Body of pancreas (tissue), 4 donors: ENCODE measurements around the gene DOCK2. TPM values are rescaled to one million over a fixed set of nuclear protein-coding genes. Genes with fewer than 3 reads are reported as not detected.

Source experiments
- ATAC-seq: fragments of 150-250 bp; one replicate; pipeline ENCODE4 v1.9.1; 2016
- DNase-seq, 4 donors: peaks; one replicate each; pipeline ENCODE4 v3.0.0-alpha.2; 2019
- H3K27ac ChIP-seq, 4 donors: fragments of 200-600 bp; sonication (generic); 1 replicate in 3 of 4; 2 replicates in 1 of 4; pipeline versions ENCODE4 v1.5.1 to v1.6.1; 2016 to 2019; ENCODE audit warnings: mild to moderate bottlenecking in 1 of 4, mixed read lengths in 1 of 4, moderate library complexity in 1 of 4
- H3K27me3 ChIP-seq, 2 donors: fragments of 200-600 bp; sonication (generic); one replicate each; pipeline ENCODE4 v1.6.0; 2016; ENCODE audit warnings: mild to moderate bottlenecking in 1 of 2
- H3K36me3 ChIP-seq, 2 donors: fragments of 200-600 bp; sonication (generic); replicated peaks in 1 of 2; 2 replicates each; pipeline ENCODE4 v1.5.1; 2016; ENCODE audit warnings: low read depth in 2 of 2; ENCODE audit not compliant: insufficient read depth in 1 of 2
- H3K4me1 ChIP-seq: fragments of 200-600 bp; sonication (generic); one replicate; pipeline ENCODE4 v1.6.0; 2016
- H3K4me3 ChIP-seq, 2 donors: fragments of 200-600 bp; sonication (generic); 1 replicate in 1 of 2; 2 replicates in 1 of 2; pipeline ENCODE4 v1.5.1; 2016 to 2019
- H3K9me3 ChIP-seq, 3 donors: fragments of 200-600 bp; sonication (generic); 1 replicate in 2 of 3; 2 replicates in 1 of 3; pipeline ENCODE4 v1.5.1; 2016
- POLR2A ChIP-seq, 3 donors: fragments of 450-650 bp; IDR thresholded peaks; one replicate each; pipeline ENCODE4 v1.6.1; 2016; ENCODE audit warnings: antibody characterized with exemption in 3 of 3, mild to moderate bottlenecking in 2 of 3
- WGBS, 2 donors: methylation state at CpG; one replicate each; pipeline ENCODE4 v1.1.5; 2017; 5-methylcytosine and 5-hydroxymethylcytosine counted together
- intact Hi-C: fragments of 100-400 bp; cut with DNase I; formaldehyde crosslinking; loops from one replicate; pipeline ENCODE4 v1.15.1; 2023
- total RNA-seq, 2 donors: library from RNA; depleted of rRNA; stranded (reverse); fragments of >200 nt; gene quantifications; one replicate each; pipeline ENCODE4 v1.1.0, GENCODE V29; 2016
- TF ChIP-seq, protein P1 (sequence below), 7 experiments: fragments of 450-650 bp in 4 of 7; fragments of 200-600 bp in 3 of 7; sonication (generic) in 3 of 7; IDR thresholded peaks; one replicate each; pipeline ENCODE4 v1.5.1; 2016 to 2019; ENCODE audit warnings: antibody characterized with exemption in 7 of 7

The DOCK2 gene
- total RNA-seq, 2 donors from 2014 or later, result 3.1 to 7.6 TPM

DNA sequence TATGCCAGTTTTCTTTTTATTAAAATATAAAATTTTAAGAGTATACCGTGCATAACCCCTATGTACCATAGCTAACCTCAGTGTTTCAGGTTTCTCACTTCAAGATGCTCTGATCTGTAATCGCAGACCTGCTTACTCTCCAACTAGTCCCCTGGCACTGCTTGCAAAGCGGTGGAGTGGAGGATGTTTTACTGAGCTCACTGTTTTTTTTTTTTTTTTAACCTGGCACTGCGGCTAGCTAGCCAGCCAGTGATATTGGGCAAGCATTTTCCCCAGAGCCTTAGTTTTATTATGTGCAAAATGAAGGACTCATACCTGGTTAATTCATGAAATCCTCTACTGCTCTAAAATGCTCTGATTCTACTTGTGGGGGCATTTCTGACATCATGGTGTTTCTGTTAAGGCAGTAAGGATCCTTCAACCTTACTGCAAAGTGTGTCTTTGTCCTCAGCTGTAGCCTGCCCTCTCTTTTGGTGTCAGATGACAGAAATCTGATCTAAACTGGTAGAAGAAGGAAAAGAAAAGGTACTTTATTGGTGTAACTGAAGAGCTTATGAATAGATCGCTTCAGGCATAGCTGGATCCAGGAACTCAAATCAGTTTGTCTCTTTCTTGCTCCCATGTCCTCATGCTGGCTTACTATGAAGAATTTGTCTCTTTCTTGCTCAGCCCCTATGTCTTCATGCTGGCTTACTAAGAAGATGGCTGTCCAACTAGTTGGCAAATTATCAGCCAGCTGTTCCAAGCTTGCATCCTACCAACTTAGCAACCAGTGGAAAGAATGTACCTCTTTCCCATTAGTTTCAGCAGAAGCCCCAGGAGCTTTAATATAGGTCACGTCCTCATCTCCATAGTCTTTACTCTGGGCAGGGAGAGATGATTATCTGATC is 59.8 kb downstream of the DOCK2 start:
- Histone ChIP-seq H3K4me3 (no peak overlapping the region), H3K27ac (no peak overlapping the region), H3K27me3 (no peaks in the 10 kb centered on the region), H3K4me1 (no peaks in the 10 kb centered on the region), H3K9me3 (no peaks in the 10 kb centered on the region), H3K36me3 (no peaks in the 10 kb centered on the region)
- TF ChIP-seq, protein P1, sequence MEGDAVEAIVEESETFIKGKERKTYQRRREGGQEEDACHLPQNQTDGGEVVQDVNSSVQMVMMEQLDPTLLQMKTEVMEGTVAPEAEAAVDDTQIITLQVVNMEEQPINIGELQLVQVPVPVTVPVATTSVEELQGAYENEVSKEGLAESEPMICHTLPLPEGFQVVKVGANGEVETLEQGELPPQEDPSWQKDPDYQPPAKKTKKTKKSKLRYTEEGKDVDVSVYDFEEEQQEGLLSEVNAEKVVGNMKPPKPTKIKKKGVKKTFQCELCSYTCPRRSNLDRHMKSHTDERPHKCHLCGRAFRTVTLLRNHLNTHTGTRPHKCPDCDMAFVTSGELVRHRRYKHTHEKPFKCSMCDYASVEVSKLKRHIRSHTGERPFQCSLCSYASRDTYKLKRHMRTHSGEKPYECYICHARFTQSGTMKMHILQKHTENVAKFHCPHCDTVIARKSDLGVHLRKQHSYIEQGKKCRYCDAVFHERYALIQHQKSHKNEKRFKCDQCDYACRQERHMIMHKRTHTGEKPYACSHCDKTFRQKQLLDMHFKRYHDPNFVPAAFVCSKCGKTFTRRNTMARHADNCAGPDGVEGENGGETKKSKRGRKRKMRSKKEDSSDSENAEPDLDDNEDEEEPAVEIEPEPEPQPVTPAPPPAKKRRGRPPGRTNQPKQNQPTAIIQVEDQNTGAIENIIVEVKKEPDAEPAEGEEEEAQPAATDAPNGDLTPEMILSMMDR (IDR thresholded peaks at IDR 0.05), result no peak
- no peak for TF ChIP-seq POLR2A (IDR thresholded peaks at IDR 0.05)
- ATAC-seq, result no peak
- 67 to 68% methylated on average over 6 of the region's 6 CpGs for WGBS, 2 donors
- no peak for DNase-seq
- intact Hi-C loops, result no loop called here

DNA sequence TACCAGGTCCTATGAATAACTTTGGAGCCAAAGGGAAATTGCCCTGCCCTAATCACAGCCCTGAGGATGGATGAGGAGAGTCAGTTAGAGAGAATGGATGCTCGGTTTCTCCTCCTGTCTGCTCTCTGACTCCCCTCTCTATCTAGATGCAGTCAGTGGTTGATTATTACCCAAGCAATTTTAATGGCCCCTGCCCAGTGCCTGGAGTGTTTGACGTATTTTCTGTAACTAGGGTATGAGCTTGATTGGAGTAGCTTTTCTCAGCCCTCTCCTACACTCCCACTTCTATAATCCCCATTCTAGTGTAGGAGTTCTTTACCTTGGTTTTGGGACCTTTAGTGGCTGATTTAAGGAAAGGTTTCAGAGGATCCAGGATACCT is 60.4 kb downstream of the DOCK2 start:
- WGBS, 2 donors, result 17 to 32% methylated on average over 2 of the region's 2 CpGs
- no peak for DNase-seq
- Histone ChIP-seq H3K4me1 (no peaks in the 10 kb centered on the region), H3K36me3 (no peaks in the 10 kb centered on the region), H3K27me3 (no peaks in the 10 kb centered on the region), H3K27ac (no peak overlapping the region), H3K4me3 (no peak overlapping the region), H3K9me3 (no peaks in the 10 kb centered on the region)
- ATAC-seq, result no peak
- intact Hi-C loops, result no loop called here
- no peak for TF ChIP-seq POLR2A (IDR thresholded peaks at IDR 0.05)
- TF ChIP-seq, protein P1 (IDR thresholded peaks at IDR 0.05), result no peak

DNA sequence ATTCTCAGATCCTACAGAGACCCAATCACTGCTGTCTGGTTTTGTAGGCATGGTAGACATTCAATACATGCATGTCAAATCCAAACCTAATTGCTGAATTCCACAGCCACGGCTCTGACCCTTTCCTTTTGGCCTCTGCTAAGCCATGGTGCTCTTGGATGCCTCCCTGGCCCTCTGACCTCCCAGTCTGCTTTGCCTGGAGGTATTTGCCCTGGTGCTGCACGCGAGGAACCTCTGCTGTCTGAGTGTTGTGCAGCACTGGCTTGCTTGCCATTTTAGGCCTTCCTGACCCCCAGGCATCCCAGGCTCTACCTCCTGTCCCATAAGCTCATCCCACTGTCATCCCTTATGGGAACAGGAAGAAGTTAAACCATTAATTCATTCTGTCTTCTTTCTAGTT is 60.9 kb downstream of the DOCK2 start:
- DNase-seq, result no peak
- intact Hi-C loops, result no loop called here
- no peak for TF ChIP-seq POLR2A (IDR thresholded peaks at IDR 0.05)
- TF ChIP-seq, protein P1 (IDR thresholded peaks at IDR 0.05), result no peak
- H3K27me3 ChIP-seq, result no peaks in the 10 kb centered on the region
- no peaks in the 10 kb centered on the region for H3K36me3 ChIP-seq
- H3K4me1 ChIP-seq, result no peaks in the 10 kb centered on the region
- no peak for ATAC-seq
- H3K9me3 ChIP-seq, result no peaks in the 10 kb centered on the region
- no peak overlapping the region for H3K4me3 ChIP-seq
- no peak overlapping the region for H3K27ac ChIP-seq
- 46 to 61% methylated on average over 1 to 3 of the region's 3 CpGs for WGBS, 2 donors

DNA sequence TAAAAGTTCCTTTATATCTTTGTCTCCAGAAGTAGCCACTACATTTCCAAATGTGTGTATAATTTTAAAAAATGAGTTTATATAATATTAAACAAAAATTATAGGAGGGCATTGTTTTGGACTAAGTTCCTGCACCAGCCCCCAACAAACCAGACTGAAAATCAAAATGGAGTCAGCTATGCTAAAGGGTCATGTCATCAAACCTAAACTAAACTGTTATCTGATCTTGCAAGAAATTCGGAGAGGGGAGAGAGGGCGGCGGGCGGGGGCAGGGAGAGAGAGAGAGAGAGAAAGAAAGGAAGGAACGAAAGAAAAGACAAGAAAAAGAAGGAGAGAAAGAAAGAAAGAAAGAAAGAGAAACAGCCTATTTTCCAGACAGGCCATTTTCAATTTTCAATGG is 63.5 kb downstream of the DOCK2 start:
- H3K27me3 ChIP-seq, result no peaks in the 10 kb centered on the region
- intact Hi-C loops, result loop anchor here (10.0 kb wide), 1 partner anchor 284 kb away; the partner anchor contains the start of gene INSYN2B
- no peak overlapping the region for H3K27ac ChIP-seq
- no peaks in the 10 kb centered on the region for H3K9me3 ChIP-seq
- H3K36me3 ChIP-seq, result no peaks in the 10 kb centered on the region
- WGBS, 2 donors, result 54 to 65% methylated on average over 5 of the region's 5 CpGs
- H3K4me1 ChIP-seq, result no peaks in the 10 kb centered on the region
- DNase-seq (no peak), ATAC-seq (no peak)
- TF ChIP-seq POLR2A (IDR thresholded peaks at IDR 0.05), result no peak
- TF ChIP-seq, protein P1 (IDR thresholded peaks at IDR 0.05), result no peak
- no peak overlapping the region for H3K4me3 ChIP-seq
